ENCODE results near the gene SMYD2.

- TF ChIP-seq SUZ12 (IDR thresholded peaks at IDR 0.05) = no peak
- TF ChIP-seq SP1 (IDR thresholded peaks at IDR 0.05) = no peak
- no peak for TF ChIP-seq FOXK2 (IDR thresholded peaks at IDR 0.05)
- TF ChIP-seq NFRKB (IDR thresholded peaks at IDR 0.05) = no peak
- TF ChIP-seq TARDBP (IDR thresholded peaks at IDR 0.05) = no peak
- TF ChIP-seq ZNF384 (IDR thresholded peaks at IDR 0.05) = no peak
- no peak for TF ChIP-seq FOXA1 (IDR thresholded peaks at IDR 0.05)
- no peak for TF ChIP-seq PKNOX1 (IDR thresholded peaks at IDR 0.05)
- TF ChIP-seq CTBP1 (IDR thresholded peaks at IDR 0.05; ENCODE audit: borderline replicate concordance) = no peak
Measured at GRCh38 chr1:214260561-214261205, 20.3 kb upstream of the SMYD2 start.
